Progenitor cell of endocrine pancreas (in vitro differentiated cells): ENCODE results near the gene CYTH1. TPM values are rescaled to one million over a fixed set of nuclear protein-coding genes. Genes with fewer than 3 reads are reported as not detected.

Experiments
- DNase-seq: peaks from one replicate; pipeline ENCODE4 v3.0.0; 2021; ENCODE audit warnings: low spot score; ENCODE audit not compliant: unreplicated experiment
- H3K27ac Mint-ChIP-seq: 2 replicates; pipeline ENCODE4 v1.8.0; 2021; ENCODE audit warnings: mild to moderate bottlenecking, moderate library complexity, mixed read lengths
- H3K27me3 Mint-ChIP-seq: 2 replicates; pipeline ENCODE4 v1.8.0; 2021; ENCODE audit warnings: mixed read lengths
- H3K36me3 Mint-ChIP-seq: 2 replicates; pipeline ENCODE4 v1.8.0; 2022; ENCODE audit warnings: mixed read lengths; ENCODE audit not compliant: insufficient read depth
- H3K4me1 Mint-ChIP-seq: 2 replicates; pipeline ENCODE4 v1.8.0; 2021; ENCODE audit warnings: low read depth, mixed read lengths
- H3K4me3 Mint-ChIP-seq: 2 replicates; pipeline ENCODE4 v1.8.0; 2021; ENCODE audit warnings: low read depth, mild to moderate bottlenecking, moderate library complexity, mixed read lengths
- H3K9me3 Mint-ChIP-seq: 2 replicates; pipeline ENCODE4 v1.8.0; 2021; ENCODE audit warnings: low read depth, mixed read lengths
- total RNA-seq: library from RNA; stranded (reverse); gene quantifications from 2 replicates; pipeline ENCODE4 v1.2.1, GENCODE V29; 2021
- TF ChIP-seq, protein P1 (sequence below): fragments of 200-600 bp; sonication (generic); IDR thresholded peaks from one replicate; pipeline ENCODE4 v1.5.0; 2021; ENCODE audit warnings: antibody characterized with exemption, mild to moderate bottlenecking; ENCODE audit not compliant: unreplicated experiment

Gene CYTH1
- total RNA-seq, 1 donor from 2014 or later, result 33.3 TPM

DNA sequence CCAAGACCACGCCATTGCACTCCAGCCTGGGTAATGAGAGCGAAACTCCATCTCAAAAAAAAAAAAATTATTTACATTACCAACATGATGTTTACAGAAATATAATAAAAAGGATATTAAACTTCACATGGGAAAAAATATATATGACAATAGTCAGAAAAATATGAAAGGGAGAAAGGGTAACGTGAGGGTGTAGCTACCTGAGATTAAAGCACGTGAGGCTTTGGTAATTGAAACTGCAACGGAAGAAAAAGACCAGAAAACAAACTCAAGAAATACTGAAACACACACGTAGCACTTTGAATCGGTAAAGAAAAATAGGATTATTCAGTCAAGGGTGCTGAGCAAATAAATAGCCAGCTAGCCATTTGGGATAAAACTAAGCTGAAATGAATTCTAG, 53.6 kb downstream of the CYTH1 start:
- peaks cover 37% of the 10 kb centered on the region for H3K4me1 Mint-ChIP-seq

DNA sequence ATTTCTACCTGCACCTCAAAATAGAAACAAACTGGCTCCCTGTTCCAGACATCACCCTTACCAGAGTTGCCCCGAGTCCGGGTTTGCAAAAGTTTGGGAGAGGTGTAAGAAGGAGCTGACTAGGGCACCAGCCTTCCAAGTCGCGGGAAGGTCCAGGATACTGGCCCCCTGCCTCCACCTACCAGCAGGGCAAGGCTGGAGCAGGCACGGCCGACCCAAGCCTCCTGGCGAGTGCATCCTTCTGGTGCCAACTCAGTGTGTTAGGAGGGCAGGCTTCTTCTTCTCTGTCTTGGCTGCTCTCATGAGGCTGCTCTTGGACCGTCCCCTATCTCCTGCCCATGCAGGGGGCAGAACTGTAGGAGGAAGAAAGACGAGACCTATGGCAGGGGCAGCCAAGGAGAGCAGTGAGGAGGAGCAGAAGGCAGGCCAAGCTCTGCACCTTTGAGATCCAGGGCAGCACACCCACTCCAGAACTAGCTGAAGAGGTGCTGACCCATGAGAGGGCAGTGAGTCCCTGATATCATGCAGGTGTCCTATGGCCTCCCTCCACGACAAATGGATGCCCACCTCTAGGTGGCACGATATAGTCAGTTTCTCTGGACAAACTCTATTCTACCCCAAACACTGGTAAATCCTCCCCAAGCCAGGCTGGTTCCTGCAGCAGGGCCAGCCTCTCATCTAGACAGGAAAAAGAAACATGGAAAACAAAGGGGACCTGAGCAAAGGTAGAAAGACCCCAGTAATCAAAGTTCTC, 54.4 kb downstream of the CYTH1 start:
- TF ChIP-seq, protein P1, sequence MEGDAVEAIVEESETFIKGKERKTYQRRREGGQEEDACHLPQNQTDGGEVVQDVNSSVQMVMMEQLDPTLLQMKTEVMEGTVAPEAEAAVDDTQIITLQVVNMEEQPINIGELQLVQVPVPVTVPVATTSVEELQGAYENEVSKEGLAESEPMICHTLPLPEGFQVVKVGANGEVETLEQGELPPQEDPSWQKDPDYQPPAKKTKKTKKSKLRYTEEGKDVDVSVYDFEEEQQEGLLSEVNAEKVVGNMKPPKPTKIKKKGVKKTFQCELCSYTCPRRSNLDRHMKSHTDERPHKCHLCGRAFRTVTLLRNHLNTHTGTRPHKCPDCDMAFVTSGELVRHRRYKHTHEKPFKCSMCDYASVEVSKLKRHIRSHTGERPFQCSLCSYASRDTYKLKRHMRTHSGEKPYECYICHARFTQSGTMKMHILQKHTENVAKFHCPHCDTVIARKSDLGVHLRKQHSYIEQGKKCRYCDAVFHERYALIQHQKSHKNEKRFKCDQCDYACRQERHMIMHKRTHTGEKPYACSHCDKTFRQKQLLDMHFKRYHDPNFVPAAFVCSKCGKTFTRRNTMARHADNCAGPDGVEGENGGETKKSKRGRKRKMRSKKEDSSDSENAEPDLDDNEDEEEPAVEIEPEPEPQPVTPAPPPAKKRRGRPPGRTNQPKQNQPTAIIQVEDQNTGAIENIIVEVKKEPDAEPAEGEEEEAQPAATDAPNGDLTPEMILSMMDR, result no peak
- Mint-ChIP-seq H3K9me3 (no peaks in the 10 kb centered on the region), H3K4me3 (no peak overlapping the region), H3K36me3 (no peaks in the 10 kb centered on the region), H3K4me1 (peaks cover 41% of the 10 kb centered on the region), H3K27ac (no peak overlapping the region), H3K27me3 (no peaks in the 10 kb centered on the region)
- DNase-seq, result no peak

More for the DNA sequence above, 53.6 kb downstream of the CYTH1 start:
- H3K27me3 Mint-ChIP-seq, result no peaks in the 10 kb centered on the region
- DNase-seq, result no peak
- no peak overlapping the region for H3K4me3 Mint-ChIP-seq
- H3K36me3 Mint-ChIP-seq, result no peaks in the 10 kb centered on the region
- H3K9me3 Mint-ChIP-seq, result no peaks in the 10 kb centered on the region
- TF ChIP-seq, protein P1, result no peak
- no peak overlapping the region for H3K27ac Mint-ChIP-seq

DNA sequence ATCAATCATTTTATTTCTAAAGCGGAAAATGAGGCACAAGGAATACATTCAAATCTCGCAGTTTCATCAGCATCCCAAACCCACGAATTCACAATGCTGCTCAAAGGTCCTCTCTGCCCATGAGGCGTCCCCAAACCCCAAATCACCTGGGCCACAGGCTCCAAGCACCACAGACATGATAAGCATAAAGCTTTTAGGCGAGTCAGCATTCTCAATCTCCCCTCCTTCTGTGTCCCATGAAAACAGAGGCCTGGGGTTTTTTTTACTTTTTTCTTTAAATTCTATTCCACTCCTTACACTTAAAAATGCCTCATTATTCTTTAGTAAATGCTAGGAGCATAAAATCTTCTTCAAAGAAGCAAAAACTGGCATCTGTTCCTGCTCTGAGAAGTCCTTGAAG, 55.0 kb downstream of the CYTH1 start:
- no peak overlapping the region for H3K4me3 Mint-ChIP-seq

DNA sequence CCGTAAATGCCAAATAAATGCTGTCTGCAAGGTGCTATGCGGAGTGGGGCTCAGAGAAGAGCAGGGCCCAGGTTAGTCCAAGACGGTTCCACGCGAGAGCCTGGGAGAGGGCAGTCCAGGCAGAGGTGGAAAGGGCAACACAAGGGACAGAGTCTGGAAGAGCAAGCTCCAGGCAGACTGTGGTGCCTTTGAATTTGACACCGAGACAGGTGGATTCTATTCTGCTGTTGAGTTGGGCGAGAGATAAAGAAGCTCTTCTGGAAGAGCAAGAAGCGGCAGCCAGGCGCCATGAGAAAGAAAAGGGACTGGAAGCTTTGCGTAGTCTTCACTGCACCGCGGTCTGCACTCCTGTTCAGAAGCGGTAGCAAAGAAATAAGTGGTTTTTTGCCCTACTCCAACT, 55.6 kb downstream of the CYTH1 start:
- Mint-ChIP-seq H3K36me3 (no peaks in the 10 kb centered on the region), H3K4me3 (no peak overlapping the region), H3K9me3 (no peaks in the 10 kb centered on the region), H3K27ac (no peak overlapping the region), H3K4me1 (peaks cover 42% of the 10 kb centered on the region), H3K27me3 (no peaks in the 10 kb centered on the region)
- DNase-seq, result no peak
- TF ChIP-seq, protein P1, result no peak

More for the DNA sequence above, 55.0 kb downstream of the CYTH1 start:
- no peak for DNase-seq
- TF ChIP-seq, protein P1, result no peak
- Mint-ChIP-seq H3K27me3 (no peaks in the 10 kb centered on the region), H3K4me1 (peaks cover 42% of the 10 kb centered on the region), H3K27ac (no peak overlapping the region), H3K36me3 (no peaks in the 10 kb centered on the region), H3K9me3 (no peaks in the 10 kb centered on the region)

DNA sequence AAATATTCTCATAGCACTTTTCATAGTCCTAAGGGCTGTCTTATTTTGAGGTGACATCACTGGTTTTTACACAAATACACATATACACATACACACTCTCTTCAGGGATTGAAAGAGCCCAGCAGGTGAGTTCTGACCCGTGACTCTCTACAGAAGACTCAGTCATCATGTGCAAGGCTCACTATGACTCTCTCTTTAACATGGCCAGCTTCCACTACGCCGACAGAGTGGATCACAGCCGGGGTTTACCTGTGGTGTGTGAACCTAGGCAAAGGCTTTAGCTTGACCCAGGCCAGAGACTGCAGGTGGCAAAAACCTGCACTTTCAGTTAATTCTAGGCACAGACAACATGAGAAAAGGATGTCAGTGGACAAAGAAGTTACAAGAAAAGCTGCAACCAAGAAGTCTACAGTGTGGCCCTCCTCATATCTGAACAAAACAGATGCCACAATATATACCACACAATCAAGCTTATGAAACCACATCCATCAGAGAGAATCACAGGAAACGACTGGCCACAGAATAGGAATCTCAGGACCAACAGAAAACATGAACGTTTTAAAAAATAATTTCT, 56.5 kb downstream of the CYTH1 start:
- Mint-ChIP-seq H3K9me3 (no peaks in the 10 kb centered on the region), H3K4me3 (no peak overlapping the region), H3K27me3 (no peaks in the 10 kb centered on the region), H3K4me1 (peaks cover 42% of the 10 kb centered on the region), H3K36me3 (no peaks in the 10 kb centered on the region), H3K27ac (no peak overlapping the region)
- TF ChIP-seq, protein P1, result no peak
- DNase-seq, result no peak
